T-helper 1 cell treated with Interleukin-12 subunit alpha and Interleukin-12 subunit beta and Interleukin-4 antibody, amounts not matched to agents 30 μg/mL and 1 μg/mL, for 36 hours (primary cell): ENCODE data around the gene CHST8.

ENCODE experiments used
- H3K27ac Mint-ChIP-seq: one replicate; pipeline ENCODE4 v1.8.0; 2021; ENCODE audit warnings: mild to moderate bottlenecking, mixed read lengths
- H3K27me3 Mint-ChIP-seq: one replicate; pipeline ENCODE4 v1.8.0; 2021; ENCODE audit warnings: low read depth, mixed read lengths
- H3K36me3 Mint-ChIP-seq: one replicate; pipeline ENCODE4 v1.8.0; 2021; ENCODE audit warnings: low read depth, mixed read lengths
- H3K4me1 Mint-ChIP-seq: one replicate; pipeline ENCODE4 v1.8.0; 2021; ENCODE audit warnings: low read depth, mixed read lengths
- H3K4me3 Mint-ChIP-seq: one replicate; pipeline ENCODE4 v1.8.0; 2021; ENCODE audit warnings: mild to moderate bottlenecking, moderate library complexity, mixed read lengths
- H3K9me3 Mint-ChIP-seq: one replicate; pipeline ENCODE4 v1.8.0; 2021; ENCODE audit warnings: mixed read lengths

The CHST8 gene

DNA sequence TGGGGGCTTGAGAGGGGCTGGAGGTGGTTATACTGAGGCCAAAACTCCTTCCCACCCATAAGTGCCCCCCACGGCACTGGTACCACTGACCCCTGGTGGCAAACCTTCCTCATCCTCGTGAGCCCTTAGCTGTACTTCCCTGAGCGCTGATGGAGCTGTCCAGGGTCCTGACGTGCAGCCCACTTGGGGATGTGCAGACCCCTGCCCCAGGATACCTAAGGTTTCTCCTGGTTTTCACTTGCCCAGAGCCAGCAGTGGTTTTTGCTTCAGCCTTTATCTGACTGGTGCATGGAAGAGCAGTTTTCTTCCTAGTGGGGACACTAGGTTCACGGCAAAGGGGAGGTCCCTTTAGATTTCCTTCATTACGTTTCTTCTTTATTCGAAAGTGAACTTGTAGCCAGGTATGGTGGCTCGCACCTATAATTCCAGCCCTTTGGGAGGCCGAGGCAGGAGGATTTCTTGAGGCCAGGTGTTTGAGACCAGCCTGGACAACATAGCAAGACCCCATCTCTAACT is 146.2 kb downstream of the CHST8 start:
- Mint-ChIP-seq H3K4me3 (no peak overlapping the region), H3K27me3 (no peaks in the 10 kb centered on the region), H3K36me3 (no peaks in the 10 kb centered on the region), H3K9me3 (no peaks in the 10 kb centered on the region), H3K27ac (no peak overlapping the region), H3K4me1 (no peaks in the 10 kb centered on the region)

DNA sequence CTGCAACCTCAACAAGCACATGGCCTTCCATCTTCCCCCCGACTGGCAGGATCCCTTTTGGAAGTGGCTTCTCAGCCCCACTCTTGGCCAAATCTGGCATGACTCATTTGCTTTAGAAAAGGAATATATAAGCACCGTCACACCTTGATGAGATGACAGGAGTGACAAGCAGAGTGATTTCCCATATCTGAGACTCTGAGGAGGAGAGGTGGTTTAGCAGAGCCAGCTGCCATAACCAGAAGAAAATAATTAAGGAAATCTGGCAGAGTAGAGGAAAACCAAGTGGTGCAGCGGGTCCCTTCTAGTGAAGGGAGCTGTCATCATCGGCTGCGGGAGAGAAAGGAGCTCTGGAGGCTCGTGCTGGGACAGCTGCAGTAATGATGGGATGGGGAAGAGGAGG is 147.5 kb downstream of the CHST8 start:
- Mint-ChIP-seq H3K9me3 (no peaks in the 10 kb centered on the region), H3K4me1 (no peaks in the 10 kb centered on the region), H3K36me3 (no peaks in the 10 kb centered on the region), H3K27ac (no peak overlapping the region), H3K27me3 (no peaks in the 10 kb centered on the region), H3K4me3 (no peak overlapping the region)

DNA sequence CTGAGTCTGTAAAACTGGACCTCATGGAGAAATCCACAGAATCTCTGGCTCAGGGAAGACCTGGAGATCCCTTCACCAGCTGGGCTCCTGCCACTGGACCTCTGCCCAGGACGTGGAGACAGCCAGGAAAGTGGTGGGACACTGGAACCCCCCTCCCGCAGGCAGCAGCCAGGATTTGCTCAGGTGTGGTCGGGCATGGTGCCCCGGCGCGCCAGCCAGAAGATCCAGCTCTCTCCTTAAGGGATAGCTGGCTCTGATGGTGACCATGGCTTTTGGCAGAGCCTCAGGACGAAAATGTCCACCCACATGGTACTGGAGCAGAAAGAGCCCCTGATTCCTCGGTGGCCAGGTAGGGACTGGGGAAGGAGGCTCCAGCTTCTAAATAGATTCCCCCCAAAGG is 148.4 kb downstream of the CHST8 start:
- no peaks in the 10 kb centered on the region for H3K9me3 Mint-ChIP-seq
- H3K27me3 Mint-ChIP-seq: no peaks in the 10 kb centered on the region

DNA sequence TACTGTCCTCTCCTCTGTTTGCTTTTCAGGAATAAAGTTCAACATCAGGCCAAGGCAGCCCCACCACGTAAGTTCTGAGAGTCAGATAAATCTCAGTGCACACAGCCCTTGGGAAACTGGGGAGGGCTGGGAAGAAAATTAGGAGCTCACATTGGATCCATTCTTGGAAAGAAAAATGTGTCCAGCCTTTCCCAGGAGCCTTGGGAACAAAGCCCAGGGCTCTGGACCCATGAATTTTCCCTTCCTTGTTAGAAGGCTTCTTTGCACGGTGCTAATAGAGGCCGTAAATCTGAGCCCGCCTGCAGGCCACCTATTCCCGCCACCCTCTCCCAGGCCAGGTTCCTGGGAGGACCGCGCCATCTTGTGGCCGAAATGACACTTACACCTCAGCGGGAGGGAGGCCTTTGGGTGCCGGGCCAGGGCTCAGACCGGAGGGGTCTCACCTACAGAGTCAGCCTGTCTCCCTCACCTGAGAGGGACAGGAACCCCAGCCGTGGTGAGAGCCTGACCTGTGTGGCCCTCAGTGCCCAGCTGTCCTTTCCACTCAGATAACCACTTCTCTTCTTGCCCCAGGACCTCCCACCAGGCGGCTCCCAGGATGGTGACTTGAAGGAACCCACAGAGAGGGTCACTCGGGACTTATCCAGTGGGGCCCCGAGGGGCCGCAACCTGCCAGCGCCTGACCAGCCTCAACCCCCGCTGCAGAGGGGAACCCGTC is 149.8 kb downstream of the CHST8 start:
- no peaks in the 10 kb centered on the region for H3K36me3 Mint-ChIP-seq
- no peak overlapping the region for H3K27ac Mint-ChIP-seq
- H3K9me3 Mint-ChIP-seq: no peaks in the 10 kb centered on the region
- no peaks in the 10 kb centered on the region for H3K27me3 Mint-ChIP-seq
- H3K4me1 Mint-ChIP-seq: no peaks in the 10 kb centered on the region
- H3K4me3 Mint-ChIP-seq: no peak overlapping the region

More for the DNA sequence above, 148.4 kb downstream of the CHST8 start:
- Mint-ChIP-seq H3K4me3 (no peak overlapping the region), H3K4me1 (no peaks in the 10 kb centered on the region), H3K27ac (no peak overlapping the region), H3K36me3 (no peaks in the 10 kb centered on the region)

DNA sequence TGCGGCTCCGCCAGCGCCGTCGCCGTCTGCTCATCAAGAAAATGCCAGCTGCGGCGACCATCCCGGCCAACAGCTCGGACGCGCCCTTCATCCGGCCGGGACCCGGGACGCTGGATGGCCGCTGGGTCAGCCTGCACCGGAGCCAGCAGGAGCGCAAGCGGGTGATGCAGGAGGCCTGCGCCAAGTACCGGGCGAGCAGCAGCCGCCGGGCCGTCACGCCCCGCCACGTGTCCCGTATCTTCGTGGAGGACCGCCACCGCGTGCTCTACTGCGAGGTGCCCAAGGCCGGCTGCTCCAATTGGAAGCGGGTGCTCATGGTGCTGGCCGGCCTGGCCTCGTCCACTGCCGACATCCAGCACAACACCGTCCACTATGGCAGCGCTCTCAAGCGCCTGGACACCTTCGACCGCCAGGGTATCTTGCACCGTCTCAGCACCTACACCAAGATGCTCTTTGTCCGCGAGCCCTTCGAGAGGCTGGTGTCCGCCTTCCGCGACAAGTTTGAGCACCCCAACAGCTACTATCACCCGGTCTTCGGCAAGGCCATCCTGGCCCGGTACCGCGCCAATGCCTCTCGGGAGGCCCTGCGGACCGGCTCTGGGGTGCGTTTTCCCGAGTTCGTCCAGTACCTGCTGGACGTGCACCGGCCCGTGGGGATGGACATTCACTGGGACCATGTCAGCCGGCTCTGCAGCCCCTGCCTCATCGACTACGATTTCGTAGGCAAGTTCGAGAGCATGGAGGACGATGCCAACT is 150.5 kb downstream of the CHST8 start:
- no peaks in the 10 kb centered on the region for H3K9me3 Mint-ChIP-seq
- no peak overlapping the region for H3K4me3 Mint-ChIP-seq
- H3K36me3 Mint-ChIP-seq: no peaks in the 10 kb centered on the region
- H3K27me3 Mint-ChIP-seq: no peaks in the 10 kb centered on the region
- H3K4me1 Mint-ChIP-seq: no peaks in the 10 kb centered on the region
- H3K27ac Mint-ChIP-seq: no peak overlapping the region

DNA sequence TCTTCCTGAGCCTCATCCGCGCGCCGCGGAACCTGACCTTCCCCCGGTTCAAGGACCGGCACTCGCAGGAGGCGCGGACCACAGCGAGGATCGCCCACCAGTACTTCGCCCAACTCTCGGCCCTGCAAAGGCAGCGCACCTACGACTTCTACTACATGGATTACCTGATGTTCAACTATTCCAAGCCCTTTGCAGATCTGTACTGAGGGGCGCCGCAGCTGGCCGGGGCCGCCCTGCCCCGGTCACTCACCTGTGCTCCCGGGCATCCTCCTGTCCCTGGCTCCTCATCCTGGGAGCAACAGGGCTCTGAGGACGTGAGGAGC is 151.1 kb downstream of the CHST8 start:
- Mint-ChIP-seq H3K9me3 (no peaks in the 10 kb centered on the region), H3K27ac (no peak overlapping the region), H3K4me1 (no peaks in the 10 kb centered on the region), H3K4me3 (no peak overlapping the region), H3K36me3 (no peaks in the 10 kb centered on the region), H3K27me3 (no peaks in the 10 kb centered on the region)

DNA sequence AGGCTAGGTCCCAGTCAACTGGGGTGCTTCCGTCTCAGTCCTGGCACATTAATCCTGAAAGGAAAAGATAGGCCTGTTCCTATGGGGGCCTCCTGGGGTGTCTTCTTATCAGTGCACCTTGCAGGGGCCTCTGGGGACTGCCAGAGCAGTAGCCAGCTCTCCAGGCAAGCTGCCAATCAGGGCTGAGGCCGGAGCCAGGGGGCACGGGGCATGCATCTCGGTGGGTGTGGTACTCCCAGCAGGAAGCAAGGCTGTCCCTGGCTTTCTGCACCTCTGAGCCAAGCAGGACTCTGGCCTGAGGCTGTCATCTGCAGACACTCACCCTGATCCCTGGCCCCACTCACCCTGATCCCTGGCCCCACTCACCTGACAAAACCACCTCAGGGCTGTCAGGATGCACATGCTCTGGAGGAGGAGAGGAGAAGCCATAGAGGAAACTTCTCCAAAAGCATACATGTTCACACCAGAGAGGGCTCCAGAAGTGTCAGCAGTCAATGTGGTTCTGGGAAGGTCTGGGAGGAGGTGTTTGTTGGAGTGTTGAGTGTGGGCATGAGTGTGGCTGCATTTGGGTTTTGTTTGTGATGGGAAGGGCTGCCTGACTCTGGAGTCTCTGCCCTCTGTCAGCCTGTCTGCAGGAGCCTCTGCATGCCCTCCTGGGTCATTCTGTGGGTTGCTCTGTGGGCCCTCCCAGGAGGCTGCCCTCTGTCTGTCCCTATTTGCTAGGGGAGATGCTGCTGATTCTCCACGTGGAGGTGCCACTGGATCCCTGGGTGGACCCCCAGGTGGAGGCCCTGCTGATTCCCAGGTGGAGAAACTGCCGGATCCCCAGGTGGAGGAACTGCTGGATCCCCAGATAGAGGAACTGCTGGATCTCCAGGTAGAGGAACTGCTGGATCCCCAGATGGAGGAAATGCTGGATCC is 152.2 kb downstream of the CHST8 start:
- Mint-ChIP-seq H3K27me3 (peaks cover 7% of the 10 kb centered on the region), H3K4me3 (no peak overlapping the region), H3K27ac (no peak overlapping the region), H3K9me3 (no peaks in the 10 kb centered on the region), H3K4me1 (peaks cover 3% of the 10 kb centered on the region), H3K36me3 (no peaks in the 10 kb centered on the region)

DNA sequence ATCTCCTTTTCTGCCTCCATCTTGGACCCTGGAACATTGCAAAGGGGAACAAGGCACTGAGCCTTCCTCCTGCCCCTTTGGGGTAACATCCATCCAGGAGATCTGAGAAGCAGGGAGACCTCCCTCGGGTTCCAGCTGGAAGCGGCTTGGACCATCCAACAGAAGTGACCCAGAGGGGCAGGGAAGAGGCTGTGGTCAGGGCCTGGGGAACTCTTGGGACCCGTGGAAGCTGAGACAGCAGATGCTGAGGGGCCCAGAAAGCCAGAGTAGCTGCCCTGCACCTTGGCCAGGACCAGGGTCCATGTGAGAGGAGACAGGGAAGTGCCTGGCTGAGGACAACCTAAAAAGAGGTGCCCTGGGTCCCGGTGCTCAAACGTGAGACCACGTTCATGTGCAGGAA is 153.0 kb downstream of the CHST8 start:
- H3K4me3 Mint-ChIP-seq: no peak overlapping the region
- peaks cover 12% of the 10 kb centered on the region for H3K27me3 Mint-ChIP-seq
- H3K4me1 Mint-ChIP-seq: peaks cover 3% of the 10 kb centered on the region
- H3K9me3 Mint-ChIP-seq: no peaks in the 10 kb centered on the region
- H3K27ac Mint-ChIP-seq: no peak overlapping the region
- no peaks in the 10 kb centered on the region for H3K36me3 Mint-ChIP-seq

DNA sequence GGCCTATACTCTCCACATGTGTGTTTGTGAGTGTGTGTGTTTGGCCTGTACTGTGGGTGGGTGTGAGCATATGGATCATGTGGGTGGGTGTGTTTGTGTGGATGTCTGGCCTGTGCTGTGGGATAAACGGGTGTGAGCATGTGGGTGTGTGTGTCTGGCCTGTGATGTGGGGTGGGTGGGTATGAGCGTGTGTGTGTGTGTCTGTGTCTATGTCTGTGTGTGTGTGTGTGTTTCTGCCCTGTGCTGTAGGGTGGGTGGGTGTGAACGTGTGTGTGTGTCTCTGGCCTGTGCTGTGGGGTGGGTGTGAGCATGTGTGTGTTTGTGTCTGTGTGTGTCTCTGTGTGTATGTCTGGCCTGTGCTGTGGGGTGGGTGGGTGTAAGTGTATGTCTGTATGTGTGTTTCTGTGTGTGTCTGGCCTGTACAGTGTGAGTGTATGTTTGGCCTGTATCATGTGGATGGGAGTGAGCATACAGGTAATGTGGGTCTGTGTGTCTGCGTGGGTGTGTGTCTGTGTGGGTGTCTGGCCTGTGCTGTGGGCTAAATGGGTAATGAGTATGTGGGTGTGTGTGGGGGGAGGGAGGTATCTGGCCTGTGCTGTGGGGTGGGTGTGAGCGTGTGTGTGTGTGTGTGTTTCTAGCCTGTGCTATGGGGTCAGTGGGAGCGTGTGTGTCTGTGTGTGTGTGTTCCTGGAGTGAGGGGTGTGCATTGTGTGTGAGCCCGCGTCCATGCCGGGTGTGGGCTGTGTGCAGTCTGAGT is 154.2 kb downstream of the CHST8 start:
- Mint-ChIP-seq H3K9me3 (no peaks in the 10 kb centered on the region), H3K4me3 (no peak overlapping the region), H3K4me1 (peaks cover 3% of the 10 kb centered on the region), H3K36me3 (no peaks in the 10 kb centered on the region), H3K27ac (no peak overlapping the region), H3K27me3 (peaks cover 17% of the 10 kb centered on the region)

DNA sequence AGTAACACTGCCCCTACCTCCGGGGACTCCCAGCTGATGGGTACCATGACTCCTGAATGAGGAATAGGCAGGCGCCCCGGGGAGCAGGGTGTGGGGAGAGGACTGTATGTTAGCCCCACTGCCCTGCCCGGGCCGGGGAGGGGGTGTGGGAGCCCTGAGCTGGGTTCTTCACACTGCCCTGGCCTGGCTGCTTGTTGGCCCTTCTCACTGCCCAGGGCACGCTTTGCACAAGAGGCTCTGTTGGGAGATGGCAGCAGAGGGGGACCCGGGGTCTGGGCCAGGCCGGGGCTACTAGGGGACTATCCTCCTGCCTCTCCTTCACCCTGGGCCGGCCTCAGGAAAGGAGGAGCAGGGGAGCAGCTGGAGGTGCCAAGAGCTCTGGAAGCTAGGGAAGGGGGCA is 155.6 kb downstream of the CHST8 start:
- Mint-ChIP-seq H3K27ac (no peak overlapping the region), H3K4me3 (no peak overlapping the region), H3K9me3 (no peaks in the 10 kb centered on the region), H3K36me3 (no peaks in the 10 kb centered on the region), H3K4me1 (peaks cover 3% of the 10 kb centered on the region), H3K27me3 (peaks cover 19% of the 10 kb centered on the region)

DNA sequence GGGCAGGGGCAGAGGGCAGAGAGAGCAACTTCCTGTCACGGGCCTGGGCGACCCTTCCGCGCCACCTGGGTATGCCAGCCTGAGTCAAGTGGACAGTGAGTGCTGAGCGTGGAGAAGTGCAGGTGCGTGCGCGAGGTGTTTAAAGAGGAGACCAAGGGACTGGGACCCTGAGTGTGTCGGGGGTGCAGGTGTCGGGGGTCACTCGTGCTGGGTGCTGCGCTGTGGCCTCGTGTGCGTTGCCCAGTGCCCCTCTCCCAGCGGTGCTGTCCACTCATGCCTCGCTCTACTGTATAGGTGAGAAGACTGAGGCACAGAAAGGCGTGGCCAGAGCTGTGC is 156.0 kb downstream of the CHST8 start:
- H3K4me3 Mint-ChIP-seq: no peak overlapping the region
- H3K36me3 Mint-ChIP-seq: no peaks in the 10 kb centered on the region
- peaks cover 22% of the 10 kb centered on the region for H3K27me3 Mint-ChIP-seq
- no peaks in the 10 kb centered on the region for H3K9me3 Mint-ChIP-seq
- H3K27ac Mint-ChIP-seq: no peak overlapping the region
- H3K4me1 Mint-ChIP-seq: peaks cover 3% of the 10 kb centered on the region

DNA sequence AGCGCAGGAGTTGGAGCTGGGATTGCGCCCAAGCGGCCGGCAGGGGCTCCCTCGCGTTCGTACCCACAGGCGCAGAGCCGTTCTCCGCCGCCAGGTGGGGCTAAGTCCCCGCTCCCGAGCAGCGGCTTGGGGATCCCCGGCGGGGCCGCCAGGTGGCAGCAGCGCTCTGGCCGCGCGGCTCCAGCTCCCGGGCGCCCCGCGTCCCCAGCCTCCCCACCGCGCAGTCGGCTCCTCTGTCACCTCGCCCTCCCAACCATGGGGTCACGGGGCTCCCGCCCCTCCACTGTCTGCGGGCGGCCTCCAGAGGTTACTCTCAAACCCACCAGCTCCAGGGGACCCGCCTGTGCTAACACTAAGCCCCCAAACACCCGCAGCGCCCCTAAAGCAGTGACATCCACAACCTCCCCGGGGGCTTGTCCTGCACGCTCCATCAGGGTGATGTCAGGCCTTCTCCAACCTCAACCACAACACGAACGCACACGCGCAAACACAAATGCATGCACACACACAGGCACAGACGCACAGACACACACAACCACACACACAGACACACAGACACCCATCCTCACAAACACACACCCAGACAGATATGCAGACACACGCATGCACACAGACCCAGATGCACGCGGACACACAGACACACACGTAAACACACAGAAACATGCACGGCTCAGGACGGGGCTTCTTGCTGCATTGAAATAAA is 156.5 kb downstream of the CHST8 start:
- H3K4me1 Mint-ChIP-seq: peaks cover 3% of the 10 kb centered on the region
- H3K4me3 Mint-ChIP-seq: no peak overlapping the region
- no peaks in the 10 kb centered on the region for H3K9me3 Mint-ChIP-seq
- no peak overlapping the region for H3K27ac Mint-ChIP-seq
- H3K36me3 Mint-ChIP-seq: no peaks in the 10 kb centered on the region
- H3K27me3 Mint-ChIP-seq: peaks cover 22% of the 10 kb centered on the region

DNA sequence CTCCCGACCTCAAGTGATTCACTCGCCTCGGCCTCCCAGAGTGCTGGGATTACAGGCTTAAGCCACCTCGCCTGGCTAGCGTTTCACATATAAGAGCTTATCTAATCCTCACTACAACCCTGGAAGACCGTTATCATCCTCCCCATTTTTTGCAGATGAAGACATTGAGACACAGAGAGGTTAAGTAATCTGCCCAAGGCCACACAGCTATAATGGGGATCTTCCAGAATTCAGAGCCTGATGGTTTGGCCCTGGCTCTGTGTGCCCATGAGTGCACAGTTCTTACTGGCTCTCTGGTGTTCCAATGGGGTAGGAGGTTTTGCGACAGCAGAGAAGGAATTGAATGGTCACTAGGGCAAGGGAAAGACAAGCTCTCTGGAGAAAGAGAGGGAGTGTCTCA is 158.1 kb downstream of the CHST8 start:
- Mint-ChIP-seq H3K4me1 (peaks cover 4% of the 10 kb centered on the region), H3K36me3 (no peaks in the 10 kb centered on the region), H3K27ac (no peak overlapping the region), H3K9me3 (no peaks in the 10 kb centered on the region), H3K4me3 (no peak overlapping the region), H3K27me3 (peaks cover 25% of the 10 kb centered on the region)

DNA sequence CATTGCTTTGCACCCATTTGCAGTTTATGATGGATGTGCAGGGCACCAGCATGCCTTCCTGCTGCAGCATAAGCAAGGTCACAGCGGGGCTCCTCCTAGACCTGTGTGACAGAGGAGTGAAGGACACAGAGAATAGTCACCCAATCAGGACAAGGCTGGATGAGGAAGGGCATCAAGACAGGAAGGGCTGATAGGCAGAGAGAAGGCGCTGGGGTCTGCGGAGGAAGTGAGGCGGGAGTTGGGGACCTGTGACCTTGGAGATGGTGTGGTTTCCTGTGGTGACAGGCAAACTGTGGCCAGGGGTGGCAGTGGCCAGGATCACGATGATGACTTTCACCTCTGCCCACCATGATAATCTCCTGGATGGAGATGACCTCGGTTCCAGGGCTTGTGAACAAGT is 158.5 kb downstream of the CHST8 start:
- no peaks in the 10 kb centered on the region for H3K36me3 Mint-ChIP-seq
- no peaks in the 10 kb centered on the region for H3K9me3 Mint-ChIP-seq
- H3K27me3 Mint-ChIP-seq: peaks cover 25% of the 10 kb centered on the region
- no peak overlapping the region for H3K27ac Mint-ChIP-seq
- H3K4me3 Mint-ChIP-seq: no peak overlapping the region
- H3K4me1 Mint-ChIP-seq: peaks cover 5% of the 10 kb centered on the region
